Adrenal gland (tissue), 5 donors: ENCODE results near the gene HLF.

Source experiments
- CTCF ChIP-seq, 6 experiments: fragments of 450-650 bp in 4 of 6; fragments of 200-600 bp in 2 of 6; sonication (generic) in 1 of 6; IDR thresholded peaks; 1 replicate in 5 of 6; 2 replicates in 1 of 6; pipeline versions ENCODE4 v1.5.1 to v1.8.0; 2016 to 2021; ENCODE audit warnings: antibody characterized with exemption in 6 of 6, mild to moderate bottlenecking in 2 of 6, moderate library complexity in 1 of 6
- POLR2A ChIP-seq, 2 donors: fragments of 450-650 bp; IDR thresholded peaks; one replicate each; pipeline ENCODE4 v1.6.1; 2017; ENCODE audit warnings: antibody characterized with exemption in 2 of 2, mild to moderate bottlenecking in 2 of 2, moderate library complexity in 1 of 2
- donor health status: DM: no; HTN: no; CAD: no.

- TF ChIP-seq CTCF (IDR thresholded peaks at IDR 0.05) (no peak), POLR2A (IDR thresholded peaks at IDR 0.05) (no peak)
These were observed 44.8 kb upstream of the HLF start for GRCh38 chr17:55219934-55220333.
